ENCODE results near the gene BBLN.

The BBLN gene

DNA sequence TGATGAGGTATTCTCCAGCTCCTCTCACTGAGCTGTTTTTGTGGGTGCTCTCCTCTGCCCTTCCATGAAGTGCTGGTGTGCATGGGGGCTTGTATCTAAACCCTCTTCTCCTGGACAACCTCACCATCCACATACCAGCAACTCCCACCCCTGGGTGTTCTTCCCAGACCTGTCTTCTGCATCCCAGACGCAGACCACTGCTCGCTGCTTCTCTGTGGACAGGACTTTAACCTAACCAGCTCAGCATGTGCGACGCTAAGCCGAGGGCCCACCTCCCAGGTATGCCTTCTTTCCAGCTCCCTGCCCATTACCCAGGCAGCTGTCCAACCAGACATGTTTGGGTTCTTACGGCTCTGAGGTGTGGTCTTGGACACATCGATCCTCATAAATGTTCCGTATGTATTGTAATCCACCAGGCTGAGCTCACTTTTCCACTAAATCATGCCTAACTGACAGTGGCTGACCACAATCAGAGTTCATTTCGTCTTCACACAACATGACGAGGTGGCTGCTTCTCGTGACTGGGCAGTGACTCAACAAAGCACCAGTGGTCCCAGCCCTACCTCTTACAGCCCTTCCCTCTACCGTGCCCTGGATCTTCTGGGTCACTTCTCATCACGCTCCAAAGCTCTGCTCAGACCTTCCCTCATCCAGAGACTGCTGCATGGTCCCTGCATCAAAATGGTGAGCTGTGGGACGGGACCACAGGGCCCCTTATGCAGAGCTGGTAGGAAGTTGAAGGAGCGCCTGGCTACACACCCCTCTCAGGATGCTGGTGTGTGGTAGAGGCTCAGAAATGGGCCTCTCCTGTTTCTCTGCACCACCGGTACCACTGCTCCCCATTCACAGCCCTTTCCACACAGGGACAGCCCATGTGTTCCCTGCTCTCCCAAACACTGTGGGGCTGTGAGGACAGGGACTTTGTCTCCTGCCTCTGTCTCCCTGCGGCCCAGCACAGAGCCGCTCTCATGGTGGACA, 23.0 kb upstream of the BBLN start:
- no peaks in the 10 kb centered on the region for H3K36me3 ChIP-seq (ENCODE audit: low read depth)
- H3K4me1 ChIP-seq (ENCODE audit: insufficient read depth, poor library complexity, severe bottlenecking) = peaks cover 7% of the 10 kb centered on the region
- H3K4me3 ChIP-seq (ENCODE audit: severe bottlenecking) = no peak overlapping the region
- H3K27ac ChIP-seq (ENCODE audit: poor library complexity, severe bottlenecking) = peak overlapping the region; percentile 8
- DNase-seq (ENCODE audit: low spot score) (peak; percentile 42), ATAC-seq (ENCODE audit: low read depth) (peak; percentile 85)
- H3K9me3 ChIP-seq (ENCODE audit: severe bottlenecking) = no peaks in the 10 kb centered on the region
- no peaks in the 10 kb centered on the region for H3K27me3 ChIP-seq (ENCODE audit: insufficient read depth, poor library complexity, severe bottlenecking)
- no peak for TF ChIP-seq CTCF (IDR thresholded peaks at IDR 0.05; ENCODE audit: poor library complexity, severe bottlenecking)

GRCh38 chr9:128138001-128138400, 22.1 kb upstream of the BBLN start:
- TF ChIP-seq CTCF (IDR thresholded peaks at IDR 0.05; ENCODE audit: poor library complexity, severe bottlenecking) = no peak
- DNase-seq (ENCODE audit: low spot score) = peak; percentile 30
- H3K27ac ChIP-seq (ENCODE audit: poor library complexity, severe bottlenecking) = no peak overlapping the region
- no peak for ATAC-seq (ENCODE audit: low read depth)
- H3K4me1 ChIP-seq (ENCODE audit: insufficient read depth, poor library complexity, severe bottlenecking) = peaks cover 7% of the 10 kb centered on the region
- H3K27me3 ChIP-seq (ENCODE audit: insufficient read depth, poor library complexity, severe bottlenecking) = no peaks in the 10 kb centered on the region
- H3K9me3 ChIP-seq (ENCODE audit: severe bottlenecking) = no peaks in the 10 kb centered on the region
- H3K36me3 ChIP-seq (ENCODE audit: low read depth) = no peaks in the 10 kb centered on the region
- H3K4me3 ChIP-seq (ENCODE audit: severe bottlenecking) = no peak overlapping the region

GRCh38 chr9:128139621-128140020, 20.4 kb upstream of the BBLN start:
- no peak overlapping the region for H3K4me3 ChIP-seq (ENCODE audit: severe bottlenecking)
- DNase-seq (ENCODE audit: low spot score) = peak; percentile 8
- no peak for TF ChIP-seq CTCF (IDR thresholded peaks at IDR 0.05; ENCODE audit: poor library complexity, severe bottlenecking)
- H3K27me3 ChIP-seq (ENCODE audit: insufficient read depth, poor library complexity, severe bottlenecking) = no peaks in the 10 kb centered on the region
- H3K27ac ChIP-seq (ENCODE audit: poor library complexity, severe bottlenecking) = no peak overlapping the region
- no peaks in the 10 kb centered on the region for H3K9me3 ChIP-seq (ENCODE audit: severe bottlenecking)
- ATAC-seq (ENCODE audit: low read depth) = no peak
- H3K36me3 ChIP-seq (ENCODE audit: low read depth) = no peaks in the 10 kb centered on the region
- H3K4me1 ChIP-seq (ENCODE audit: insufficient read depth, poor library complexity, severe bottlenecking) = peaks cover 15% of the 10 kb centered on the region

DNA sequence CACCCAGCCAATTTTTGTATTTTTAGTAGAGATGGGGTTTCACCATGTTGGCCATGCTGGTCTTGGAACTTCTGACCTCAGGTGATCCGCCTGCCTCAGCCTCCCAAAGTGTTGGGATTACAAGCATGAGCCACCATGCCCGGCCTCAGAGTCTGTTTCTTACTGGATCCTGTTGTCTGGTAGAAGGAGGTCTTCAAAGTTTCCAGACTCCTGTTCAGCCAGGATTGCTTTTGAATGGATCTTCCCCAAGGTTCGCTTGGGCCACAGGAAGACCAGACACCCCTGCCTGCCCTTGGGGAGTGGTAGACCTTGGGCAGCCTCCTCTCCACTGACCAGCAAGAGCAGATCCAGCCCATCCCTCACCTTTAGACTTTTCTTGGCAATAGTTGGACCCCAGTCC, 18.5 kb upstream of the BBLN start:
- ATAC-seq (ENCODE audit: low read depth) (no peak), DNase-seq (ENCODE audit: low spot score) (peak; percentile 6)
- no peaks in the 10 kb centered on the region for H3K36me3 ChIP-seq (ENCODE audit: low read depth)
- H3K4me3 ChIP-seq (ENCODE audit: severe bottlenecking) = no peak overlapping the region
- H3K4me1 ChIP-seq (ENCODE audit: insufficient read depth, poor library complexity, severe bottlenecking) = peaks cover 20% of the 10 kb centered on the region
- H3K9me3 ChIP-seq (ENCODE audit: severe bottlenecking) = no peaks in the 10 kb centered on the region
- H3K27ac ChIP-seq (ENCODE audit: poor library complexity, severe bottlenecking) = no peak overlapping the region
- TF ChIP-seq CTCF (IDR thresholded peaks at IDR 0.05; ENCODE audit: poor library complexity, severe bottlenecking) = no peak
- no peaks in the 10 kb centered on the region for H3K27me3 ChIP-seq (ENCODE audit: insufficient read depth, poor library complexity, severe bottlenecking)

GRCh38 chr9:128142061-128142460, 18.0 kb upstream of the BBLN start:
- ATAC-seq (ENCODE audit: low read depth) = no peak
- peak; percentile 23 for DNase-seq (ENCODE audit: low spot score)
- no peak for TF ChIP-seq CTCF (IDR thresholded peaks at IDR 0.05; ENCODE audit: poor library complexity, severe bottlenecking)
- Histone ChIP-seq H3K4me3 (ENCODE audit: severe bottlenecking) (no peak overlapping the region), H3K4me1 (ENCODE audit: insufficient read depth, poor library complexity, severe bottlenecking) (peaks cover 20% of the 10 kb centered on the region), H3K36me3 (ENCODE audit: low read depth) (no peaks in the 10 kb centered on the region), H3K27ac (ENCODE audit: poor library complexity, severe bottlenecking) (no peak overlapping the region), H3K9me3 (ENCODE audit: severe bottlenecking) (no peaks in the 10 kb centered on the region), H3K27me3 (ENCODE audit: insufficient read depth, poor library complexity, severe bottlenecking) (no peaks in the 10 kb centered on the region)

Data from RWPE2 (cell line).